HepG2 (cell line): ENCODE data around the gene GLE1. TPM values are rescaled to one million over a fixed set of nuclear protein-coding genes. Genes with fewer than 3 reads are reported as not detected.

ENCODE experiments used
- ATAC-seq: fragments of 200-7000 bp; cut with Tn5 transposase; 3 replicates; pipeline ENCODE4 v1.9.1; 2020; ENCODE audit warnings: mild to moderate bottlenecking, moderate library complexity
- BruUV-seq: library from RNA; stranded (reverse); fragments of 400-500 nt; replicated peaks from 2 replicates; lab custom pipeline; 2021; lab: Mats Ljungman, UMichigan
- CTCF ChIA-PET: fragments of 300-600 bp; formaldehyde crosslinking; extraction: SDS; loops from one replicate; lab custom pipeline; 2021; ENCODE audit warnings: low total read pairs, inconsistent platforms, low intra/inter-chr PET ratio; lab: Yijun Ruan, JAX
- POLR2A ChIA-PET: fragments of 350-600 bp; sonication (Branson Sonifier 250); formaldehyde crosslinking; loops from one replicate; lab custom pipeline; 2020; ENCODE audit warnings: antibody characterized with exemption, inconsistent platforms; lab: Yijun Ruan, JAX
- DNase-seq: peaks from one replicate; pipeline ENCODE4 v3.0.0-alpha.2; 2015; ENCODE audit warnings: low spot score
- FAIRE-seq: peaks from 3 replicates; lab custom pipeline; 2011; peaks lifted over from hg19 to GRCh38; lab: Jason Lieb, UNC
- H2AFZ ChIP-seq: one replicate; pipeline ENCODE4 v1.6.1; 2011; ENCODE audit warnings: low read length, inconsistent platforms
- H3K27ac ChIP-seq: fragments of 300-600 bp; 3 replicates; pipeline ENCODE4 v1.8.0; 2011; ENCODE audit warnings: mixed run types, mild to moderate bottlenecking, mixed read lengths, low read length, inconsistent platforms; ENCODE audit not compliant: insufficient read depth; ENCODE audit errors: extremely low read length
- H3K27me3 ChIP-seq, 2 experiments: fragments of 200-600 bp in 1 of 2; 2 replicates in 1 of 2; 3 replicates in 1 of 2; pipeline versions ENCODE4 v1.6.0 to v1.8.0; 2011; ENCODE audit warnings: low read length in 2 of 2, mild to moderate bottlenecking in 2 of 2, moderate library complexity in 2 of 2, inconsistent platforms in 1 of 2; ENCODE audit not compliant: insufficient read depth in 2 of 2, control insufficient read depth in 1 of 2
- H3K36me3 ChIP-seq, 2 experiments: fragments of 200-600 bp in 1 of 2; replicated peaks in 1 of 2; 2 replicates in 1 of 2; 3 replicates in 1 of 2; pipeline versions ENCODE4 v1.5.1 to v1.8.0; 2011; ENCODE audit warnings: low read length in 2 of 2, inconsistent platforms in 1 of 2; ENCODE audit not compliant: insufficient read depth in 2 of 2, control insufficient read depth in 1 of 2
- H3K4me1 ChIP-seq: 2 replicates; pipeline ENCODE4 v1.5.1; 2012; ENCODE audit warnings: low read length, inconsistent platforms; ENCODE audit not compliant: insufficient read depth
- H3K4me2 ChIP-seq: 2 replicates; pipeline ENCODE4 v1.6.0; 2011; ENCODE audit warnings: low read depth, low read length, inconsistent platforms
- H3K4me3 ChIP-seq, 3 experiments: fragments of 200-600 bp in 1 of 3; sonication (generic), shearing (Covaris generic) in 1 of 3; replicated peaks in 1 of 3; 2 replicates each; pipeline ENCODE4 v1.5.1; 2011 to 2016; ENCODE audit warnings: low read length in 3 of 3, inconsistent platforms in 2 of 3, low read depth in 2 of 3, mild to moderate bottlenecking in 2 of 3, control low read depth in 1 of 3, mixed read lengths in 1 of 3; ENCODE audit not compliant: insufficient read depth in 1 of 3
- H3K79me2 ChIP-seq: one replicate; pipeline ENCODE4 v1.6.1; 2011; ENCODE audit warnings: low read length, inconsistent platforms; ENCODE audit not compliant: insufficient read depth
- H3K9ac ChIP-seq: 2 replicates; pipeline ENCODE4 v1.6.0; 2011; ENCODE audit warnings: mild to moderate bottlenecking, low read depth, low read length, inconsistent platforms; ENCODE audit not compliant: insufficient read depth
- H3K9me3 ChIP-seq: 2 replicates; pipeline ENCODE4 v1.5.1; 2012; ENCODE audit warnings: mild to moderate bottlenecking, low read length
- H4K20me1 ChIP-seq: 2 replicates; pipeline ENCODE4 v1.6.0; 2011; ENCODE audit warnings: inconsistent platforms, mild to moderate bottlenecking, low read length, moderate library complexity; ENCODE audit not compliant: insufficient read depth
- CHD2 ChIP-seq: IDR thresholded peaks from 2 replicates; pipeline ENCODE4 v1.6.1; 2011; ENCODE audit warnings: low read depth, low read length, improper control_type of control experiment
- DZIP1 ChIP-seq: sonication (generic); formaldehyde crosslinking; IDR thresholded peaks from 2 replicates; pipeline ENCODE4 v1.5.0; 2020; ENCODE audit warnings: mild to moderate bottlenecking, missing genetic modification reagents
- FOXO4 ChIP-seq: sonication (generic); formaldehyde crosslinking; conservative IDR thresholded peaks from 2 replicates; pipeline ENCODE4 v1.8.1; 2023; ENCODE audit warnings: missing genetic modification reagents
- MATR3 ChIP-seq: sonication (generic); formaldehyde crosslinking; IDR thresholded peaks from 2 replicates; pipeline ENCODE4 v1.4.0; 2020; ENCODE audit warnings: missing genetic modification reagents
- NFIB ChIP-seq: sonication (generic); formaldehyde crosslinking; IDR thresholded peaks from 2 replicates; pipeline ENCODE4 v1.9.0; 2021; ENCODE audit warnings: missing genetic modification reagents, mild to moderate bottlenecking, borderline replicate concordance
- ONECUT2 ChIP-seq: sonication (generic); formaldehyde crosslinking; IDR thresholded peaks from 2 replicates; pipeline ENCODE4 v1.4.0; 2020; ENCODE audit warnings: missing genetic modification reagents
- PRDM15 ChIP-seq: sonication (generic); formaldehyde crosslinking; IDR thresholded peaks from 2 replicates; pipeline ENCODE4 v1.4.0; 2020; ENCODE audit warnings: missing genetic modification reagents
- SMAD9 ChIP-seq: sonication (generic); formaldehyde crosslinking; IDR thresholded peaks from 2 replicates; pipeline ENCODE4 v1.5.1; 2020; ENCODE audit warnings: mild to moderate bottlenecking, missing genetic modification reagents
- SYNCRIP ChIP-seq: fragments of 200-400 bp; formaldehyde crosslinking; IDR thresholded peaks from 2 replicates; pipeline ENCODE4 v1.6.1; 2018; ENCODE audit warnings: mild to moderate bottlenecking, low read depth, low read length; ENCODE audit not compliant: insufficient read depth
- TOPORS ChIP-seq: sonication (generic); formaldehyde crosslinking; IDR thresholded peaks from 2 replicates; pipeline ENCODE4 v1.8.0; 2023; ENCODE audit warnings: mild to moderate bottlenecking, missing genetic modification reagents
- XRCC5 ChIP-seq: fragments of 200-400 bp; formaldehyde crosslinking; optimal IDR thresholded peaks from 2 replicates; pipeline ENCODE3; 2017; ENCODE audit warnings: mild to moderate bottlenecking, low read length
- ZNF337 ChIP-seq: sonication (generic); formaldehyde crosslinking; IDR thresholded peaks from 2 replicates; pipeline ENCODE4 v1.5.1; 2020; ENCODE audit warnings: missing genetic modification reagents, low read depth, mild to moderate bottlenecking, borderline replicate concordance
- ZNF552 ChIP-seq: sonication (generic); formaldehyde crosslinking; IDR thresholded peaks from 2 replicates; pipeline ENCODE4 v1.9.0; 2022; ENCODE audit warnings: missing genetic modification reagents, mild to moderate bottlenecking, borderline replicate concordance
- ZNF558 ChIP-seq: sonication (generic); formaldehyde crosslinking; IDR thresholded peaks from 2 replicates; pipeline ENCODE4 v1.9.0; 2022; ENCODE audit warnings: mild to moderate bottlenecking, missing genetic modification reagents, borderline replicate concordance
- ZNF713 ChIP-seq: sonication (generic); formaldehyde crosslinking; IDR thresholded peaks from 2 replicates; pipeline ENCODE4 v1.4.0; 2020; ENCODE audit warnings: mild to moderate bottlenecking, missing genetic modification reagents
- WGBS: methylation state at CpG from one replicate; pipeline ENCODE4 v1.1.6; 2017; ENCODE audit warnings: low lambda C conversion rate; 5-methylcytosine and 5-hydroxymethylcytosine counted together
- in situ Hi-C: cut with HindIII; loops from 2 replicates; pipeline ENCODE4 v1.10.0; 2017; ENCODE audit warnings: low pct_unique_long_range_greater_than_20kb; ENCODE audit not compliant: extremely low pct_ligation_motif_present
- intact Hi-C: fragments of 100-400 bp; cut with micrococcal nuclease; formaldehyde crosslinking; loops from one replicate; pipeline ENCODE4 v1.10.0; 2022; ENCODE audit not compliant: unreplicated experiment
- polyA plus RNA-seq, 8 experiments: library from polyadenylated mRNA; depleted of rRNA in 3 of 8; stranded (reverse) in 7 of 8; unstranded in 1 of 8; fragments of >200 nt; fragmentation: Illumina TruSeq in 4 of 8; extraction: Trizol in 4 of 8; gene quantifications; 2 replicates each; pipeline versions ENCODE4 v1.2.1 to v1.2.3, GENCODE V29; 2011 to 2016; ENCODE audit warnings: low read depth in 4 of 8, missing spikeins in 1 of 8, mixed read lengths in 1 of 8; ENCODE audit not compliant: insufficient read depth in 1 of 8
- total RNA-seq, 5 experiments: library from RNA; depleted of rRNA; stranded (reverse); fragments of >200 nt; fragmentation: Illumina TruSeq; extraction: Trizol; gene quantifications; 2 replicates each; pipeline ENCODE4 v1.2.3, GENCODE V29; 2016; ENCODE audit warnings: low read depth in 1 of 5
- TF ChIP-seq, protein P1 (sequence below): fragments of 450-650 bp; IDR thresholded peaks from 2 replicates; pipeline ENCODE4 v1.6.1; 2017

The GLE1 gene
- total and polyA plus RNA-seq, 2 of the 13 experiments (the other 11 are each of a cell fraction or from before 2014, with no cell fraction given): 14.7 to 28.8 TPM

DNA sequence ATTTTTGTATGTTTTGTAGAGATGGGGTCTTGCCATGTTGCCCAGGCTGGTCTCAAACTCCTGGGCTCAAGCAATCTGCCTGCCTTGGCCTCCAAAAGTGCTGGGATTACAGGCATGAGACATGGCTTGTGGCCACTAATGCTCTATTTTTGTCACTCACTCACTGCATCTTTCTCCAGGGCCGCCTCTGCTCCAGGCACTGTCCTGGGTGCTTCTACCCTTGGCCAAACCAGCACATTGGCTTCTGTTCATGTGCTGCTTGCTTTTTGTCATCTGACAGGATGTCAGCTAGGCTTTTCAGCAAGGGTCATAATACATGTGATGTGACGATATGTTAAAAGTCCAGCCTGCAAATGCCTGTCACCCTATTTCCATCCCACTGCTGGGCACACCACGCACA lies 45.5 kb upstream of the GLE1 start:
- BruUV-seq: no TSS peak
- no peak overlapping the region for H2AFZ ChIP-seq
- ATAC-seq (no peak), FAIRE-seq (no peak), DNase-seq (no peak)
- no peak overlapping the region for H3K4me3 ChIP-seq
- no peak overlapping the region for H3K9ac ChIP-seq
- intact Hi-C loops: no loop called here
- 89% methylated on average over 3 of the region's 3 CpGs for WGBS
- in situ Hi-C loops: no loop called here
- POLR2A ChIA-PET: no interaction called here
- no peaks in the 10 kb centered on the region for H4K20me1 ChIP-seq
- no peak overlapping the region for H3K27ac ChIP-seq
- H3K4me2 ChIP-seq: no peak overlapping the region
- peaks cover 15% of the 10 kb centered on the region for H3K4me1 ChIP-seq
- no peaks in the 10 kb centered on the region for H3K9me3 ChIP-seq
- peaks cover 0 to 2% of the 10 kb centered on the region in 2 experiments; a peak in 1 of 5 replicates for H3K27me3 ChIP-seq
- H3K79me2 ChIP-seq: peaks cover 4% of the 10 kb centered on the region
- CTCF ChIA-PET: no interaction called here
- peaks cover 12 to 37% of the 10 kb centered on the region in 2 experiments for H3K36me3 ChIP-seq
- TF ChIP-seq ZNF552: no peak
- TF ChIP-seq SMAD9 (CRISPR knock-in tag): no peak
- TF ChIP-seq PRDM15 (CRISPR knock-in tag): no peak
- TF ChIP-seq SYNCRIP: no peak
- no peak for TF ChIP-seq ZNF713
- TF ChIP-seq, protein P1, sequence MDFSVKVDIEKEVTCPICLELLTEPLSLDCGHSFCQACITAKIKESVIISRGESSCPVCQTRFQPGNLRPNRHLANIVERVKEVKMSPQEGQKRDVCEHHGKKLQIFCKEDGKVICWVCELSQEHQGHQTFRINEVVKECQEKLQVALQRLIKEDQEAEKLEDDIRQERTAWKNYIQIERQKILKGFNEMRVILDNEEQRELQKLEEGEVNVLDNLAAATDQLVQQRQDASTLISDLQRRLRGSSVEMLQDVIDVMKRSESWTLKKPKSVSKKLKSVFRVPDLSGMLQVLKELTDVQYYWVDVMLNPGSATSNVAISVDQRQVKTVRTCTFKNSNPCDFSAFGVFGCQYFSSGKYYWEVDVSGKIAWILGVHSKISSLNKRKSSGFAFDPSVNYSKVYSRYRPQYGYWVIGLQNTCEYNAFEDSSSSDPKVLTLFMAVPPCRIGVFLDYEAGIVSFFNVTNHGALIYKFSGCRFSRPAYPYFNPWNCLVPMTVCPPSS: no peak
- TF ChIP-seq ZNF558 (CRISPR knock-in tag): no peak
- TF ChIP-seq MATR3 (CRISPR knock-in tag): no peak
- no peak for TF ChIP-seq XRCC5
- TF ChIP-seq ONECUT2: no peak
- no peak for TF ChIP-seq DZIP1 (CRISPR knock-in tag)
- TF ChIP-seq FOXO4: no peak
- no peak for TF ChIP-seq ZNF337 (CRISPR knock-in tag)
- no peak for TF ChIP-seq CHD2
- TF ChIP-seq TOPORS (CRISPR knock-in tag): no peak
- no peak for TF ChIP-seq NFIB (CRISPR knock-in tag)
